SU-DHL-6 (cell line): Measurements from ENCODE around the gene DNM1.

Source experiments
- H2AFZ ChIP-seq: fragments of 200-600 bp; sonication (generic); 2 replicates; pipeline ENCODE4 v1.6.1; 2014; ENCODE audit warnings: low read depth, mild to moderate bottlenecking, moderate library complexity, mixed read lengths, antibody characterized with exemption, low read length; ENCODE audit not compliant: severe bottlenecking
- H3F3A ChIP-seq: fragments of 200-600 bp; shearing (Covaris generic); 2 replicates; pipeline ENCODE4 v1.6.0; 2016; ENCODE audit warnings: antibody characterized with exemption, mild to moderate bottlenecking; ENCODE audit not compliant: insufficient read depth
- H3K27ac ChIP-seq: fragments of 200-600 bp; sonication (generic); 2 replicates; pipeline ENCODE4 v1.5.1; 2016; ENCODE audit warnings: low read depth, mild to moderate bottlenecking, low read length, moderate library complexity, mixed read lengths
- H3K27me3 ChIP-seq: fragments of 200-600 bp; sonication (generic), shearing (Covaris generic); 2 replicates; pipeline ENCODE4 v1.6.0; 2014; ENCODE audit warnings: mild to moderate bottlenecking, low read length
- H3K36me3 ChIP-seq: fragments of 200-600 bp; sonication (generic); 2 replicates; pipeline ENCODE4 v1.6.1; 2014; ENCODE audit warnings: mild to moderate bottlenecking, low read length, mixed read lengths
- H3K4me2 ChIP-seq: fragments of 300-600, 200-600 bp; shearing (Covaris generic), sonication (generic); 2 replicates; pipeline ENCODE4 v1.6.0; 2014; ENCODE audit warnings: low read length, low read depth, mild to moderate bottlenecking; ENCODE audit not compliant: poor library complexity, severe bottlenecking
- H3K4me3 ChIP-seq: fragments of 200-600 bp; sonication (generic); 2 replicates; pipeline ENCODE4 v1.5.1; 2014; ENCODE audit warnings: antibody characterized with exemption, low read length, mild to moderate bottlenecking, mixed read lengths; ENCODE audit not compliant: insufficient read depth, poor library complexity, severe bottlenecking
- H3K79me2 ChIP-seq: fragments of 200-600 bp; sonication (generic); 2 replicates; pipeline ENCODE4 v1.6.1; 2014; ENCODE audit warnings: mild to moderate bottlenecking, low read length, moderate library complexity; ENCODE audit not compliant: insufficient read depth
- H3K9ac ChIP-seq: fragments of 200-600 bp; sonication (generic); 2 replicates; pipeline ENCODE4 v1.7.0; 2014; ENCODE audit warnings: mild to moderate bottlenecking, low read length
- H3K9me2 ChIP-seq: fragments of 200-600 bp; sonication (generic); replicated peaks from 2 replicates; pipeline ENCODE4 v1.6.1; 2014; ENCODE audit warnings: low read length; ENCODE audit not compliant: insufficient read depth
- H3K9me3 ChIP-seq: fragments of 200-600 bp; sonication (generic); 2 replicates; pipeline ENCODE4 v1.6.1; 2014; ENCODE audit warnings: low read length, mixed read lengths; ENCODE audit not compliant: insufficient read depth
- H4K20me1 ChIP-seq: fragments of 200-600 bp; sonication (generic); 2 replicates; pipeline ENCODE4 v1.6.1; 2014; ENCODE audit warnings: low read depth, mild to moderate bottlenecking, antibody characterized with exemption, low read length, moderate library complexity, mixed read lengths
- EZH2phosphoT487 ChIP-seq: fragments of 200-600 bp; sonication (generic), shearing (Covaris generic); conservative IDR thresholded peaks from 2 replicates; pipeline ENCODE4 v1.6.1; 2018; ENCODE audit warnings: mild to moderate bottlenecking, antibody characterized with exemption, low read length, moderate library complexity, mixed read lengths
- TF ChIP-seq, protein P1 (sequence below): fragments of 200-600 bp; sonication (generic); IDR thresholded peaks from one replicate; pipeline ENCODE4 v1.5.1; 2017; ENCODE audit warnings: antibody characterized with exemption, mild to moderate bottlenecking, low read length, moderate library complexity; ENCODE audit not compliant: insufficient read depth, poor library complexity, severe bottlenecking

Gene DNM1

DNA sequence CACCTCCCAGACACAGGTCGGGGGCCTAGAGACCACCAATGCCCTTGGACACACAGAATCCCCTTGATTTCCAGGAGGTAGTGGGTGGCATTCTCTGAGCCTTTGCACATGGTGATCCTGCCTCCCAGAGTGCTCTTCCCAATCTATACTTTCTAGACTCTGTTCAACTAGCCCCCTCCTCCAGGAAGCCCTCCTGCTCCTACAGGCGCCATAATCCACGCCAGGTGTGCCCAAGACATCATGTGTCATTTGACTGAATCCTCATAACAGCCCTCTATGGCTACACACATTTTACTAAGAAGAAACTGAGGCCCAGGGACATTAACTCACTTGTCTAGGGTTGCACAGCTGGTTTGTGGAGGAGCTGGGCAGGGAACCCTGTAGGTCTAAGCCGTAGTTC is 36.0 kb upstream of the DNM1 start:
- no peak for TF ChIP-seq EZH2phosphoT487
- TF ChIP-seq, protein P1, sequence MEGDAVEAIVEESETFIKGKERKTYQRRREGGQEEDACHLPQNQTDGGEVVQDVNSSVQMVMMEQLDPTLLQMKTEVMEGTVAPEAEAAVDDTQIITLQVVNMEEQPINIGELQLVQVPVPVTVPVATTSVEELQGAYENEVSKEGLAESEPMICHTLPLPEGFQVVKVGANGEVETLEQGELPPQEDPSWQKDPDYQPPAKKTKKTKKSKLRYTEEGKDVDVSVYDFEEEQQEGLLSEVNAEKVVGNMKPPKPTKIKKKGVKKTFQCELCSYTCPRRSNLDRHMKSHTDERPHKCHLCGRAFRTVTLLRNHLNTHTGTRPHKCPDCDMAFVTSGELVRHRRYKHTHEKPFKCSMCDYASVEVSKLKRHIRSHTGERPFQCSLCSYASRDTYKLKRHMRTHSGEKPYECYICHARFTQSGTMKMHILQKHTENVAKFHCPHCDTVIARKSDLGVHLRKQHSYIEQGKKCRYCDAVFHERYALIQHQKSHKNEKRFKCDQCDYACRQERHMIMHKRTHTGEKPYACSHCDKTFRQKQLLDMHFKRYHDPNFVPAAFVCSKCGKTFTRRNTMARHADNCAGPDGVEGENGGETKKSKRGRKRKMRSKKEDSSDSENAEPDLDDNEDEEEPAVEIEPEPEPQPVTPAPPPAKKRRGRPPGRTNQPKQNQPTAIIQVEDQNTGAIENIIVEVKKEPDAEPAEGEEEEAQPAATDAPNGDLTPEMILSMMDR = no peak
- no peak overlapping the region for H3K4me2 ChIP-seq
- no peak overlapping the region for H3K9ac ChIP-seq
- H3K79me2 ChIP-seq = no peaks in the 10 kb centered on the region
- no peaks in the 10 kb centered on the region for H3K27me3 ChIP-seq
- no peak overlapping the region for H3K4me3 ChIP-seq
- no peaks in the 10 kb centered on the region for H3K9me3 ChIP-seq
- H2AFZ ChIP-seq = no peak overlapping the region
- no peaks in the 10 kb centered on the region for H4K20me1 ChIP-seq
- H3K9me2 ChIP-seq = no peaks in the 10 kb centered on the region
- no peak overlapping the region for H3K27ac ChIP-seq
- H3K36me3 ChIP-seq = no peaks in the 10 kb centered on the region
- H3F3A ChIP-seq = no peaks in the 10 kb centered on the region

DNA sequence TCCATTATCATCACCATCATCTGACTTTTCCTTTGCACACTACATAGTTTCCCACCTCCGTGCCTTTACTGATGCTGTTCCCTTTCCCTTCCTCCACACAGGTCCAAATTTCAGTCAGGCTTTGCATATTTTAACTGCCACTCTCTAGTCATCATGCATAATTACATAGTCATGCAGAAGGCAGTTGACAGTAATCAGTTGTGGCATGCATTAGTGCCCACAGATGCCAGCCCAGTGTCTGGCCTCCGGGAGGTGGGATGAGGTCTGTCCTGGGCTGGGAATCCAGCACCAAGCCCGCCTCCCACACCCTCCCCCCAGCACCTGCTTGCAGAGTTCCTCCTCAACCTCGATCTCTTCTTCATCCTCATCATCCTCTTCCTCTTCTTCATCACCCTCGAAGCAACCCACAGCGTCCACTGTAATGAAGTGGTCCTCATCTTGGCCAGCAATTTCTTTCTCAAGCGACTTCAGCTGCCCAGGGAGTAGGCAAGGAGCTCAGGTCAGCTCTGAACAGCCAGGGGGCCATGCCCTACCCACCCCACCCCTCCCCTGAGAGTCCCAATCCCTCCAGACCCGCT is 34.4 kb upstream of the DNM1 start:
- no peak overlapping the region for H3K27ac ChIP-seq

DNA sequence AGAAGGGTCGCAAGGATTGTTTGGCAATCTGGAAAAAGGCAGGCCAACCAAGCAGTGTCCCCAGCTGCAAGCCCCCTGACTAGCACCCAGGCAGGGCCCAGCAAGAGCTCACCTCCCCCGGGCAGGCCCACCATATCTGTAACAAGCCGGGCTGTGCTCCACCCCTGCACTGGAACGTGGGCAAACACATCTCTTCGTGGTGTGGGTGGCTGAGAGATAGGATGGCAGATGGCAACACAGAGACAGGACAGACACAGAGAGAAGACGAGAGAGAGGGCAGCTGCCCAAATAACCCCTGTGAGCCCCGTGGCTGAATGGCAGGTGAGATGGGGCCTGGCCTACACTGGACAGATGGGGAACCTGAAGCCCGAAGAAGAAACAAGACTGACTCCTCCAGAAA is 33.7 kb upstream of the DNM1 start:
- Histone ChIP-seq H3K9ac (no peak overlapping the region), H3K4me3 (no peak overlapping the region), H4K20me1 (no peaks in the 10 kb centered on the region), H3K9me2 (no peaks in the 10 kb centered on the region), H3F3A (no peaks in the 10 kb centered on the region), H3K36me3 (no peaks in the 10 kb centered on the region), H3K27ac (no peak overlapping the region), H3K9me3 (no peaks in the 10 kb centered on the region), H3K27me3 (no peaks in the 10 kb centered on the region), H3K79me2 (no peaks in the 10 kb centered on the region), H3K4me2 (no peak overlapping the region), H2AFZ (no peak overlapping the region)
- TF ChIP-seq, protein P1 = no peak
- TF ChIP-seq EZH2phosphoT487 = no peak

More for the DNA sequence above, 34.4 kb upstream of the DNM1 start:
- H3K4me2 ChIP-seq = no peak overlapping the region
- no peak overlapping the region for H3K4me3 ChIP-seq
- H3K79me2 ChIP-seq = no peaks in the 10 kb centered on the region
- H3F3A ChIP-seq = no peaks in the 10 kb centered on the region
- no peaks in the 10 kb centered on the region for H3K9me2 ChIP-seq
- no peaks in the 10 kb centered on the region for H3K36me3 ChIP-seq
- no peak overlapping the region for H2AFZ ChIP-seq
- H3K27me3 ChIP-seq = no peaks in the 10 kb centered on the region
- H3K9me3 ChIP-seq = no peaks in the 10 kb centered on the region
- TF ChIP-seq, protein P1 = no peak
- no peak for TF ChIP-seq EZH2phosphoT487
- no peak overlapping the region for H3K9ac ChIP-seq
- no peaks in the 10 kb centered on the region for H4K20me1 ChIP-seq

DNA sequence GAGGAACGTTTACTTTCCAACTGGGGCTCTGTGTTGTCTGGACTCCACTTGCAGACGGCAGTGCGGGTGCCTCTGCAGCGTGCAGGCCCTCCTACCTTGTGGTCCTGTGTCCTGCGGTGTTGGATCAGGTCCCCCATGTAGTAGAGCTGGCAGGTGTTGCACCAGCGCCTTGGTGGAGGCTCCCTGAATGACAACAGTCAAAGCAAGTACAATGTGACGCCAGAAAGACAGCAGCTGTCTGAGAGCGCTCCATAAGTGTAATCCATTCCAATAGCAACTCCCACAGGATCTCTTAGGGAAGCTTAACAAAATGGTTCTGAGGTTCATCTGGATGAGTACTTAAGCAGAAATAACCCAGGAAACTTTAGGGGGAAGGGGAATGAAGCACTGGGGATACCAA is 33.3 kb upstream of the DNM1 start:
- Histone ChIP-seq H3K4me2 (no peak overlapping the region), H3K9me3 (no peaks in the 10 kb centered on the region), H2AFZ (no peak overlapping the region), H3K27ac (no peak overlapping the region), H3K9me2 (no peaks in the 10 kb centered on the region), H3K9ac (no peak overlapping the region), H3K4me3 (no peak overlapping the region), H3F3A (no peaks in the 10 kb centered on the region), H3K79me2 (no peaks in the 10 kb centered on the region), H4K20me1 (no peaks in the 10 kb centered on the region), H3K36me3 (no peaks in the 10 kb centered on the region), H3K27me3 (no peaks in the 10 kb centered on the region)
- TF ChIP-seq EZH2phosphoT487 = no peak
- TF ChIP-seq, protein P1 = no peak
